Keratinocyte (primary cell): ENCODE data around the gene DNAH8. TPM values are rescaled to one million over a fixed set of nuclear protein-coding genes. Genes with fewer than 3 reads are reported as not detected.

Experiments used
- DNase-seq: peaks from one replicate; pipeline ENCODE4 v3.0.0-alpha.2; 2011; ENCODE audit warnings: low read depth, missing footprints, low spot score
- FAIRE-seq: peaks from 2 replicates; lab custom pipeline; 2011; peaks lifted over from hg19 to GRCh38; lab: Jason Lieb, UNC
- H2AFZ ChIP-seq: 2 replicates; pipeline ENCODE4 v1.6.0; 2012; ENCODE audit warnings: low read length, control low read depth, inconsistent platforms; ENCODE audit not compliant: control insufficient read depth
- H3K27ac ChIP-seq: 2 replicates; pipeline ENCODE4 v1.5.1; 2011; ENCODE audit warnings: low read length; ENCODE audit not compliant: control insufficient read depth, insufficient read depth
- H3K27me3 ChIP-seq: 3 replicates; pipeline ENCODE4 v1.6.0; 2011; ENCODE audit warnings: low read length; ENCODE audit not compliant: control insufficient read depth, insufficient read depth; ENCODE audit errors: extremely low read depth
- H3K36me3 ChIP-seq, 2 experiments: 2 replicates in 1 of 2; 3 replicates in 1 of 2; pipeline ENCODE4 v1.5.1; 2011; ENCODE audit warnings: low read length in 2 of 2, mild to moderate bottlenecking in 1 of 2; ENCODE audit not compliant: control insufficient read depth in 2 of 2, insufficient read depth in 2 of 2; ENCODE audit errors: extremely low read depth in 1 of 2
- H3K4me1 ChIP-seq: 3 replicates; pipeline ENCODE4 v1.5.1; 2011; ENCODE audit warnings: low read length; ENCODE audit not compliant: control insufficient read depth, insufficient read depth; ENCODE audit errors: extremely low read depth
- H3K4me2 ChIP-seq: 3 replicates; pipeline ENCODE4 v1.6.0; 2011; ENCODE audit warnings: low read depth, low read length; ENCODE audit not compliant: control insufficient read depth, insufficient read depth; ENCODE audit errors: extremely low read depth
- H3K4me3 ChIP-seq, 3 experiments: fragments of 200-600 bp in 1 of 3; sonication (generic) in 1 of 3; 2 replicates in 2 of 3; 3 replicates in 1 of 3; pipeline ENCODE4 v1.5.1; 2011 to 2016; ENCODE audit warnings: low read length in 3 of 3, mild to moderate bottlenecking in 3 of 3, control low read depth in 2 of 3, inconsistent platforms in 1 of 3, low read depth in 1 of 3, mixed read lengths in 1 of 3, mixed run types in 1 of 3, moderate library complexity in 1 of 3; ENCODE audit not compliant: control insufficient read depth in 2 of 3, insufficient read depth in 2 of 3; ENCODE audit errors: extremely low read depth in 1 of 3
- H3K79me2 ChIP-seq: 2 replicates; pipeline ENCODE4 v1.6.0; 2012; ENCODE audit warnings: low read length; ENCODE audit not compliant: control insufficient read depth, insufficient read depth
- H3K9ac ChIP-seq: 3 replicates; pipeline ENCODE4 v1.6.0; 2011; ENCODE audit warnings: low read length; ENCODE audit not compliant: control insufficient read depth, insufficient read depth; ENCODE audit errors: extremely low read depth
- H3K9me1 ChIP-seq: 3 replicates; pipeline ENCODE4 v1.6.0; 2011; ENCODE audit warnings: low read length; ENCODE audit not compliant: control insufficient read depth, insufficient read depth; ENCODE audit errors: extremely low read depth
- H3K9me3 ChIP-seq: 2 replicates; pipeline ENCODE4 v1.5.1; 2012; ENCODE audit warnings: low read depth, low read length; ENCODE audit not compliant: control insufficient read depth
- H4K20me1 ChIP-seq: 3 replicates; pipeline ENCODE4 v1.6.0; 2011; ENCODE audit warnings: low read length; ENCODE audit not compliant: control insufficient read depth, insufficient read depth; ENCODE audit errors: extremely low read depth
- CTCF ChIP-seq, 3 experiments: IDR thresholded peaks in 1 of 3; conservative IDR thresholded peaks in 1 of 3; optimal IDR thresholded peaks in 1 of 3; 2 replicates in 2 of 3; 3 replicates in 1 of 3; pipeline versions ENCODE3 to v1.5.1; 2011; ENCODE audit warnings: low read length in 3 of 3, mild to moderate bottlenecking in 3 of 3, moderate library complexity in 2 of 3, control low read depth in 1 of 3, inconsistent platforms in 1 of 3; ENCODE audit not compliant: insufficient read depth in 2 of 3; ENCODE audit errors: extremely low read depth in 1 of 3
- EZH2 ChIP-seq: IDR thresholded peaks from one replicate; pipeline ENCODE4 v1.6.1; 2012; ENCODE audit warnings: inconsistent platforms, mild to moderate bottlenecking, low read length, moderate library complexity
- dilution Hi-C: fragments of 300-500 bp; cut with MboI; formaldehyde crosslinking; loops from one replicate; pipeline ENCODE4 v1.7.0; 2020; ENCODE audit warnings: low sequenced_read_pairs; ENCODE audit not compliant: extremely low pct_ligation_motif_present
- polyA plus RNA-seq, 5 experiments: library from polyadenylated mRNA; depleted of rRNA in 3 of 5; stranded (reverse) in 3 of 5; stranded (forward) in 1 of 5; unstranded in 1 of 5; fragments of >200 nt; gene quantifications; 1 replicate in 1 of 5; 2 replicates in 3 of 5; 3 replicates in 1 of 5; pipeline versions ENCODE4 v1.2.1 to v1.2.3, GENCODE V29; 2011 to 2012; ENCODE audit warnings: missing spikeins in 2 of 5, low read depth in 1 of 5, low replicate concordance in 1 of 5

The DNAH8 gene
- polyA plus RNA-seq, 1 donor (not counting 4 experiments of a cell fraction or from before 2014, with no cell fraction given): 0.01 TPM

- no peaks in the 10 kb centered on the region for H3K9me3 ChIP-seq
- H3K9me1 ChIP-seq: no peaks in the 10 kb centered on the region
- FAIRE-seq (no peak), DNase-seq (no peak)
- no peaks in the 10 kb centered on the region for H3K27me3 ChIP-seq
- H3K9ac ChIP-seq: no peak overlapping the region
- H3K4me2 ChIP-seq: no peak overlapping the region
- dilution Hi-C loops: no loop called here
- H2AFZ ChIP-seq: no peak overlapping the region
- no peaks in the 10 kb centered on the region for H3K36me3 ChIP-seq
- TF ChIP-seq CTCF (optimal IDR thresholded peaks at IDR 0.05 in 1 of 3, IDR thresholded peaks at IDR 0.05 in 1 of 3, conservative IDR thresholded peaks at IDR 0.05 in 1 of 3; ENCODE audit: extremely low read depth in 1 of 3, insufficient read depth in 2 of 3, low read length in 3 of 3) (no peak), EZH2 (no peak)
- H3K79me2 ChIP-seq: no peaks in the 10 kb centered on the region
- H4K20me1 ChIP-seq: no peaks in the 10 kb centered on the region
- H3K4me1 ChIP-seq: no peaks in the 10 kb centered on the region
- H3K27ac ChIP-seq: no peak overlapping the region
- no peak overlapping the region for H3K4me3 ChIP-seq
These were observed 91.7 kb downstream of the DNAH8 start for GRCh38 chr6:38806833-38807232.

GRCh38 chr6:38808039-38808438 lies 92.9 kb downstream of the DNAH8 start:
- no peaks in the 10 kb centered on the region for H3K79me2 ChIP-seq
- no peaks in the 10 kb centered on the region for H3K4me1 ChIP-seq
- H3K9me3 ChIP-seq: no peaks in the 10 kb centered on the region
- no peaks in the 10 kb centered on the region for H3K9me1 ChIP-seq
- TF ChIP-seq CTCF (optimal IDR thresholded peaks at IDR 0.05 in 1 of 3, IDR thresholded peaks at IDR 0.05 in 1 of 3, conservative IDR thresholded peaks at IDR 0.05 in 1 of 3; ENCODE audit: extremely low read depth in 1 of 3, insufficient read depth in 2 of 3, low read length in 3 of 3) (no peak), EZH2 (no peak)
- no peak for DNase-seq
- H4K20me1 ChIP-seq: no peaks in the 10 kb centered on the region
- H3K27me3 ChIP-seq: no peaks in the 10 kb centered on the region
- no peak overlapping the region for H3K27ac ChIP-seq
- H3K36me3 ChIP-seq: no peaks in the 10 kb centered on the region
- dilution Hi-C loops: no loop called here
- no peak overlapping the region for H3K4me2 ChIP-seq
- no peak for FAIRE-seq
- H3K4me3 ChIP-seq: no peak overlapping the region
- H3K9ac ChIP-seq: no peak overlapping the region
- H2AFZ ChIP-seq: no peak overlapping the region
